PFSK-1 (cell line): ENCODE measurements around the gene FGF4.

Experiments
- FOXP2 ChIP-seq: optimal IDR thresholded peaks from 2 replicates; pipeline ENCODE3; 2011; ENCODE audit warnings: borderline replicate concordance, control low read depth, inconsistent platforms; ENCODE audit not compliant: insufficient read depth; ENCODE audit errors: extremely low read length, extremely low read depth
- POLR2AphosphoS5 ChIP-seq: IDR thresholded peaks from 2 replicates; pipeline ENCODE4 v1.6.1; 2012; ENCODE audit warnings: low read depth, mild to moderate bottlenecking, control low read depth, low read length, moderate library complexity
- SIN3A ChIP-seq: IDR thresholded peaks from 2 replicates; pipeline ENCODE4 v1.6.1; 2012; ENCODE audit warnings: mild to moderate bottlenecking, low read length, moderate library complexity, borderline replicate concordance; ENCODE audit not compliant: insufficient read depth
- TAF1 ChIP-seq: IDR thresholded peaks from 2 replicates; pipeline ENCODE4 v1.6.1; 2012; ENCODE audit warnings: low read length, control low read depth, borderline replicate concordance; ENCODE audit not compliant: insufficient read depth
- TF ChIP-seq, protein P1 (sequence below), 2 experiments: IDR thresholded peaks; 2 replicates each; pipeline versions ENCODE4 v1.6.1 to v1.8.0; 2011 to 2012; ENCODE audit warnings: low read depth in 2 of 2, low read length in 2 of 2, control low read depth in 1 of 2, inconsistent platforms in 1 of 2, mild to moderate bottlenecking in 1 of 2, moderate library complexity in 1 of 2; ENCODE audit not compliant: insufficient read depth in 1 of 2

FGF4 gene

DNA sequence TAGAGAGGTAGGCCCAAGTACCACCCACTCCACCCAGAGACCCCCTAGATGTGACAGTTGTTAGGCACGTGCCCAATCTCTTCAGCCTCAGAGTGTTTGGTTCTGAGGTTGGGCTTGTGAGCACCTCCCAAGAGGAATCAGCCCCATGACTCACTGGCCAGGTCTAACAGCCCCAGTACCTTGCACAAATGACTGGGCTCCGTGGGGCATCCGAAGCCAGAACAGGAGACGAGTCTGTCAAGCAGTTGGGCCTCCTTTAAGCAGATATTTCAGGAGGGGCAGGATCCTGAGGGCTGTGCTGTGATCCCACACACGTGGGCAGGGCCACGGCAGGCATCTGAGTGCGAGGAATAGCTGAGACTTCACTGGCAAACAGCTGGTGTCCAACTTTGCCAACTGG, 42.2 kb downstream of the FGF4 start:
- TF ChIP-seq FOXP2 (no peak), SIN3A (no peak), POLR2AphosphoS5 (no peak), TAF1 (no peak)
- TF ChIP-seq, protein P1, sequence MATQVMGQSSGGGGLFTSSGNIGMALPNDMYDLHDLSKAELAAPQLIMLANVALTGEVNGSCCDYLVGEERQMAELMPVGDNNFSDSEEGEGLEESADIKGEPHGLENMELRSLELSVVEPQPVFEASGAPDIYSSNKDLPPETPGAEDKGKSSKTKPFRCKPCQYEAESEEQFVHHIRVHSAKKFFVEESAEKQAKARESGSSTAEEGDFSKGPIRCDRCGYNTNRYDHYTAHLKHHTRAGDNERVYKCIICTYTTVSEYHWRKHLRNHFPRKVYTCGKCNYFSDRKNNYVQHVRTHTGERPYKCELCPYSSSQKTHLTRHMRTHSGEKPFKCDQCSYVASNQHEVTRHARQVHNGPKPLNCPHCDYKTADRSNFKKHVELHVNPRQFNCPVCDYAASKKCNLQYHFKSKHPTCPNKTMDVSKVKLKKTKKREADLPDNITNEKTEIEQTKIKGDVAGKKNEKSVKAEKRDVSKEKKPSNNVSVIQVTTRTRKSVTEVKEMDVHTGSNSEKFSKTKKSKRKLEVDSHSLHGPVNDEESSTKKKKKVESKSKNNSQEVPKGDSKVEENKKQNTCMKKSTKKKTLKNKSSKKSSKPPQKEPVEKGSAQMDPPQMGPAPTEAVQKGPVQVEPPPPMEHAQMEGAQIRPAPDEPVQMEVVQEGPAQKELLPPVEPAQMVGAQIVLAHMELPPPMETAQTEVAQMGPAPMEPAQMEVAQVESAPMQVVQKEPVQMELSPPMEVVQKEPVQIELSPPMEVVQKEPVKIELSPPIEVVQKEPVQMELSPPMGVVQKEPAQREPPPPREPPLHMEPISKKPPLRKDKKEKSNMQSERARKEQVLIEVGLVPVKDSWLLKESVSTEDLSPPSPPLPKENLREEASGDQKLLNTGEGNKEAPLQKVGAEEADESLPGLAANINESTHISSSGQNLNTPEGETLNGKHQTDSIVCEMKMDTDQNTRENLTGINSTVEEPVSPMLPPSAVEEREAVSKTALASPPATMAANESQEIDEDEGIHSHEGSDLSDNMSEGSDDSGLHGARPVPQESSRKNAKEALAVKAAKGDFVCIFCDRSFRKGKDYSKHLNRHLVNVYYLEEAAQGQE (IDR thresholded peaks at IDR 0.05; ENCODE audit: insufficient read depth in 1 of 2, low read depth in 2 of 2, low read length in 2 of 2): no peak

DNA sequence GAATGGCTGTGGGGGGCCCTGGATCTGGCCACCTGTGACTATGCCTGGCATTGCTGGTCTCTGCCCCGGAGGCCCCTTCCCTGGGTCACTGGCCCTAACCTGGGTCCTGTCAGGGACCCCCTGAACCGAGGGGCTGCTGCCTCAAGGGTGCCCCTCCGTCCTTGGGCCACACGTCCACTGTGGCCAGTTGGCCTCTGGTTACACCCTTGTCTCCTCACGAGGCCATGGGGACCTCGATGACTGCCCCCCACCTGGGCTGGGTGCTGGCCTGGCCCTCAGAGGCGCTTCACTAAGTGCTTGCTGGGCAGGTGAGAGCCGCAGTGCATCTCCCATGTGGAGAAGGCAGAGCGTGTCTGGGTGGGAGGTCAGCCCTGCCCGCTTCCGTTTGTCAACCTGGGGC, 44.0 kb downstream of the FGF4 start:
- TF ChIP-seq SIN3A: no peak
- TF ChIP-seq TAF1: no peak
- no peak for TF ChIP-seq POLR2AphosphoS5
- TF ChIP-seq FOXP2: no peak
- TF ChIP-seq, protein P1 (IDR thresholded peaks at IDR 0.05; ENCODE audit: insufficient read depth in 1 of 2, low read depth in 2 of 2, low read length in 2 of 2): no peak

DNA sequence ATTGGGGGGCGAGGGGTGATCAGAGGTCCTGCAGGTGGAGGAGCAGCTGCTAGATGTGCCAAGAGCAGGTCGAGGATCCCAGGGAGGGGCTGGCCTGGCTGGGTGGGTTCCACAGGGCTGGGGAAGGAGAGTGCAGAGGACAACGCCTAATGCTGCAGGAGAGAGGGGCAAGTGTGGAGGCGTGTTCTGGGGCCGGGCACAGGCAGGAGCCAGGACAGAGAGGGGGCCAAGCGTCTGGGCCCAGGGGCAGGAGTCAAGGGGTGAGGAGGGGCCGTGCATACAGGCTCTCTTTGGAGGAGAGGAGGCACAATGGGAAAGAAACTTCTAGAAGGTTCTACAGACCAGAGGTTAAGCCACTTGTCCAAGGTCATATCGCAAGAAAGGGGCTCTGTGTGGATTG, 44.6 kb downstream of the FGF4 start:
- TF ChIP-seq, protein P1 (IDR thresholded peaks at IDR 0.05; ENCODE audit: insufficient read depth in 1 of 2, low read depth in 2 of 2, low read length in 2 of 2): no peak
- TF ChIP-seq FOXP2: no peak
- TF ChIP-seq POLR2AphosphoS5: no peak
- TF ChIP-seq SIN3A: no peak
- no peak for TF ChIP-seq TAF1

DNA sequence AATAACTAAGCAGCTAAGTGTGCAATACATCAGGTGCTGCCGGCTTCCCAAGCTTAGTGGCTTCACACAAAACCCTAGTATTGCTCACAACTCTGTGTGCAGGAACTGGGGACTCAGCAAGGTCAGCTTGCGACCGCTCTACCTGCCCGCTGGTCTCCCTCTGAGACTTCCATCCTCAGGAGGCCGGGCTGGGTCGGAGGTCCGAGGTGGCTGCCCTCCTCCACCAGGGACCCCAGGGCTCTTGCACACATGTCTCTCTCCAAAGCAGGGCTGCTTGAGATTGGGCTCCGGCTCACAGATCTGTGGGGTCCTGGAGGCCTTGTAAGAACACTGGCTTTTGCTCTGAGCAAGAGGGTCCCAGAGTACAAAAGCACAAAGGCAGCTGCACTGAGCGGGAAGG, 45.9 kb downstream of the FGF4 start:
- TF ChIP-seq TAF1 (no peak), POLR2AphosphoS5 (no peak), SIN3A (no peak)
- TF ChIP-seq, protein P1 (IDR thresholded peaks at IDR 0.05; ENCODE audit: insufficient read depth in 1 of 2, low read depth in 2 of 2, low read length in 2 of 2): no peak

DNA sequence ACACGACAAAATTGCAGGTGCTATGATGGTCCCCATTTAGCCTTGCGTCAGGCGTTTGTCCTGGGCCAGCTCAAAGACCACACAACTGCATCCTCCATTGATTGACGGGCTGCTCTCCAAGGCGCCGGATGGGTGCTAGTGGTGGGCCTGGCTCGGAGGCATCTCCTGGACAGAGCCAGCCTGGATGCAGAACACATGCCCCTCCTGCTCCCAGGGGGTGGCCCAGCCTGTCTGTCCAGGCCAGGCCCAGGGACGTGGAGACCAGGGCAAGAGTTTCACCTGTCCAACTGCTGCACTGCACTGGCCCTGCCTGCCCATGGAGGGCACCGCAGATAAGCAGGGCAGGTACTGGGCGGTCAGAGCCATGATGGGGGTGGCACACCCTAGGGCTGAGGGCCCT, 47.9 kb downstream of the FGF4 start:
- TF ChIP-seq TAF1 (no peak), FOXP2 (no peak), SIN3A (no peak), POLR2AphosphoS5 (no peak)
- TF ChIP-seq, protein P1 (IDR thresholded peaks at IDR 0.05; ENCODE audit: insufficient read depth in 1 of 2, low read depth in 2 of 2, low read length in 2 of 2): no peak
